Memory B cell (primary cell): ENCODE results near the gene ACSL6.

Source experiments
- ATAC-seq: fragments of 150-1000 bp; cut with Tn5 transposase; 2 replicates; pipeline ENCODE4 v1.10.0; 2021; ENCODE audit warnings: low read depth, mild to moderate bottlenecking, moderate library complexity
- DNase-seq, 2 donors: peaks; one replicate each; pipeline ENCODE4 v3.0.0; 2022; ENCODE audit warnings: low spot score in 2 of 2
- H3K27ac Mint-ChIP-seq: one replicate; pipeline ENCODE4 v1.8.0; 2022; ENCODE audit warnings: mild to moderate bottlenecking, moderate library complexity, mixed read lengths
- H3K27me3 Mint-ChIP-seq: one replicate; pipeline ENCODE4 v1.8.0; 2022; ENCODE audit warnings: mixed read lengths
- H3K36me3 Mint-ChIP-seq: one replicate; pipeline ENCODE4 v1.8.0; 2022; ENCODE audit warnings: mild to moderate bottlenecking, mixed read lengths
- H3K4me1 Mint-ChIP-seq: one replicate; pipeline ENCODE4 v1.8.0; 2022; ENCODE audit warnings: mixed read lengths
- H3K4me3 Mint-ChIP-seq: one replicate; pipeline ENCODE4 v1.8.0; 2022; ENCODE audit warnings: mild to moderate bottlenecking, moderate library complexity, mixed read lengths
- H3K9me3 Mint-ChIP-seq: one replicate; pipeline ENCODE4 v1.8.0; 2022; ENCODE audit warnings: mixed read lengths

The ACSL6 gene

GRCh38 chr5:131950706-131951105 is 60.8 kb downstream of the ACSL6 start:
- peaks cover 2% of the 10 kb centered on the region for H3K36me3 Mint-ChIP-seq
- H3K4me1 Mint-ChIP-seq, result no peaks in the 10 kb centered on the region
- peaks cover 10% of the 10 kb centered on the region for H3K27me3 Mint-ChIP-seq
- DNase-seq (no peak), ATAC-seq (no peak)
- no peaks in the 10 kb centered on the region for H3K9me3 Mint-ChIP-seq
- H3K27ac Mint-ChIP-seq, result no peak overlapping the region
- no peak overlapping the region for H3K4me3 Mint-ChIP-seq

GRCh38 chr5:131947445-131947844 is 64.0 kb downstream of the ACSL6 start:
- Mint-ChIP-seq H3K4me3 (no peak overlapping the region), H3K27me3 (peaks cover 5% of the 10 kb centered on the region), H3K36me3 (peaks cover 2% of the 10 kb centered on the region), H3K27ac (no peak overlapping the region), H3K4me1 (no peaks in the 10 kb centered on the region), H3K9me3 (no peaks in the 10 kb centered on the region)
- ATAC-seq (no peak), DNase-seq (no peak)

- no peak for ATAC-seq
- H3K27me3 Mint-ChIP-seq, result peaks cover 10% of the 10 kb centered on the region
- peaks cover 4% of the 10 kb centered on the region for H3K36me3 Mint-ChIP-seq
- no peak for DNase-seq
- no peak within 1 kb of the TSS for H3K4me3 Mint-ChIP-seq
- no peak within 1 kb of the TSS for H3K27ac Mint-ChIP-seq
- H3K4me1 Mint-ChIP-seq, result no peaks in the 10 kb centered on the region
- peaks cover 1% of the 10 kb centered on the region for H3K9me3 Mint-ChIP-seq
Observed at GRCh38 chr5:131945551-131946168, 65.8 kb downstream of the ACSL6 start, which contains the start of gene MEIKIN. TSS of gene MEIKIN (minus strand) at chr5:131945663. CDS start at chr5:131945505, 158 bp downstream.

GRCh38 chr5:131944702-131945550 is 66.5 kb downstream of the ACSL6 start:
- Mint-ChIP-seq H3K9me3 (peaks cover 1% of the 10 kb centered on the region), H3K4me3 (no peak overlapping the region), H3K27me3 (peaks cover 10% of the 10 kb centered on the region), H3K4me1 (no peaks in the 10 kb centered on the region), H3K27ac (no peak overlapping the region), H3K36me3 (peaks cover 4% of the 10 kb centered on the region)
- ATAC-seq (peak; percentile 22), DNase-seq (no peak)

- peaks cover 6% of the 10 kb centered on the region for H3K27me3 Mint-ChIP-seq
- no peak overlapping the region for H3K4me3 Mint-ChIP-seq
- no peak for ATAC-seq
- H3K9me3 Mint-ChIP-seq, result peaks cover 1% of the 10 kb centered on the region
- DNase-seq, result no peak
- H3K4me1 Mint-ChIP-seq, result no peaks in the 10 kb centered on the region
- peaks cover 4% of the 10 kb centered on the region for H3K36me3 Mint-ChIP-seq
- H3K27ac Mint-ChIP-seq, result no peak overlapping the region
Observed at GRCh38 chr5:131943916-131944315, 67.5 kb downstream of the ACSL6 start.

- Mint-ChIP-seq H3K27me3 (peaks cover 5% of the 10 kb centered on the region), H3K4me1 (no peaks in the 10 kb centered on the region), H3K4me3 (no peak overlapping the region), H3K27ac (no peak overlapping the region), H3K36me3 (peaks cover 4% of the 10 kb centered on the region), H3K9me3 (peaks cover 1% of the 10 kb centered on the region)
- no peak for DNase-seq
- ATAC-seq, result no peak
Observed at GRCh38 chr5:131942016-131942415, 69.4 kb downstream of the ACSL6 start.

- Mint-ChIP-seq H3K9me3 (peaks cover 1% of the 10 kb centered on the region), H3K4me1 (no peaks in the 10 kb centered on the region), H3K27me3 (peaks cover 9% of the 10 kb centered on the region), H3K36me3 (peaks cover 2% of the 10 kb centered on the region), H3K27ac (no peak overlapping the region), H3K4me3 (no peak overlapping the region)
- DNase-seq (no peak), ATAC-seq (no peak)
Observed at GRCh38 chr5:131939690-131940345, 71.6 kb downstream of the ACSL6 start.

- ATAC-seq (no peak), DNase-seq (no peak)
- Mint-ChIP-seq H3K27ac (no peak overlapping the region), H3K9me3 (peaks cover 11% of the 10 kb centered on the region), H3K36me3 (peaks cover 7% of the 10 kb centered on the region), H3K4me1 (no peaks in the 10 kb centered on the region), H3K4me3 (no peak overlapping the region), H3K27me3 (peaks cover 6% of the 10 kb centered on the region)
Observed at GRCh38 chr5:131932235-131932634, 79.2 kb downstream of the ACSL6 start.

GRCh38 chr5:131928957-131929356 is 82.5 kb downstream of the ACSL6 start:
- ATAC-seq, result no peak
- DNase-seq, result no peak
- peaks cover 2% of the 10 kb centered on the region for H3K27me3 Mint-ChIP-seq
- no peak overlapping the region for H3K4me3 Mint-ChIP-seq
- H3K27ac Mint-ChIP-seq, result no peak overlapping the region
- H3K4me1 Mint-ChIP-seq, result no peaks in the 10 kb centered on the region
- peaks cover 21% of the 10 kb centered on the region for H3K9me3 Mint-ChIP-seq
- peaks cover 15% of the 10 kb centered on the region for H3K36me3 Mint-ChIP-seq

GRCh38 chr5:131926168-131926567 is 85.3 kb downstream of the ACSL6 start:
- ATAC-seq (no peak), DNase-seq (no peak)
- Mint-ChIP-seq H3K4me1 (no peaks in the 10 kb centered on the region), H3K36me3 (peaks cover 15% of the 10 kb centered on the region), H3K27ac (no peak overlapping the region), H3K9me3 (peaks cover 21% of the 10 kb centered on the region), H3K27me3 (no peaks in the 10 kb centered on the region), H3K4me3 (no peak overlapping the region)

GRCh38 chr5:131916481-131916880 is 95.0 kb downstream of the ACSL6 start:
- ATAC-seq (no peak), DNase-seq (no peak)
- H3K27me3 Mint-ChIP-seq, result peaks cover 5% of the 10 kb centered on the region
- H3K27ac Mint-ChIP-seq, result no peak overlapping the region
- no peaks in the 10 kb centered on the region for H3K4me1 Mint-ChIP-seq
- H3K4me3 Mint-ChIP-seq, result no peak overlapping the region
- H3K36me3 Mint-ChIP-seq, result no peaks in the 10 kb centered on the region
- H3K9me3 Mint-ChIP-seq, result no peaks in the 10 kb centered on the region

- Mint-ChIP-seq H3K27ac (no peak overlapping the region), H3K9me3 (no peaks in the 10 kb centered on the region), H3K4me1 (no peaks in the 10 kb centered on the region), H3K4me3 (no peak overlapping the region), H3K27me3 (peaks cover 5% of the 10 kb centered on the region), H3K36me3 (no peaks in the 10 kb centered on the region)
- ATAC-seq, result no peak
- DNase-seq, result no peak
Observed at GRCh38 chr5:131914472-131914871, 97.0 kb downstream of the ACSL6 start.

- no peak overlapping the region for H3K27ac Mint-ChIP-seq
- no peaks in the 10 kb centered on the region for H3K36me3 Mint-ChIP-seq
- peaks cover 5% of the 10 kb centered on the region for H3K27me3 Mint-ChIP-seq
- ATAC-seq (no peak), DNase-seq (no peak)
- no peaks in the 10 kb centered on the region for H3K4me1 Mint-ChIP-seq
- no peaks in the 10 kb centered on the region for H3K9me3 Mint-ChIP-seq
- H3K4me3 Mint-ChIP-seq, result no peak overlapping the region
Observed at GRCh38 chr5:131913603-131914002, 97.9 kb downstream of the ACSL6 start.

GRCh38 chr5:131906668-131907067 is 104.8 kb downstream of the ACSL6 start:
- DNase-seq, result no peak
- Mint-ChIP-seq H3K4me1 (peaks cover 4% of the 10 kb centered on the region), H3K9me3 (peaks cover 13% of the 10 kb centered on the region), H3K4me3 (no peak overlapping the region), H3K27me3 (peaks cover 9% of the 10 kb centered on the region), H3K27ac (no peak overlapping the region), H3K36me3 (peaks cover 12% of the 10 kb centered on the region)
- ATAC-seq, result no peak
